ENCODE data around the gene FHIT. TPM values are rescaled to one million over a fixed set of nuclear protein-coding genes. Genes with fewer than 3 reads are reported as not detected.

The FHIT gene
- total and polyA plus RNA-seq, 11 donors: 4.2 to 26.8 (median 16.5) TPM

- no peak for DNase-seq
- WGBS, 4 donors: 76 to 86% (median 81%) methylated on average over 4 of the region's 4 CpGs
- ATAC-seq: no peak
- no peaks in the 10 kb centered on the region for H3K9me3 ChIP-seq
- no peak for TF ChIP-seq POLR2A (IDR thresholded peaks at IDR 0.05)
- no peak for TF ChIP-seq CTCF (IDR thresholded peaks at IDR 0.05)
- no peaks in the 10 kb centered on the region for H3K36me3 ChIP-seq
- peaks cover 0 to 3% (median 0%) of the 10 kb centered on the region in 12 donors for H3K4me1 ChIP-seq
- H3K27ac ChIP-seq: peak overlapping the region in 1 of 12 donors; percentile 10
- no peaks in the 10 kb centered on the region for H3K27me3 ChIP-seq
- intact Hi-C loops (cut with DNase I): no loop called here
- H3K4me3 ChIP-seq: no peak overlapping the region
Measured at GRCh38 chr3:60160111-60160821, 1091.0 kb downstream of the FHIT start.

GRCh38 chr3:60158035-60158434 lies 1093.2 kb downstream of the FHIT start:
- H3K4me3 ChIP-seq: no peak overlapping the region
- DNase-seq: no peak
- no peak overlapping the region for H3K27ac ChIP-seq
- WGBS, 4 donors: 94 to 100% (median 100%) methylated on average over 2 of the region's 2 CpGs
- no peaks in the 10 kb centered on the region for H3K27me3 ChIP-seq
- H3K36me3 ChIP-seq: no peaks in the 10 kb centered on the region
- ATAC-seq: no peak
- peaks cover 0 to 4% (median 0%) of the 10 kb centered on the region in 12 donors for H3K4me1 ChIP-seq
- intact Hi-C loops (cut with DNase I): no loop called here
- no peaks in the 10 kb centered on the region for H3K9me3 ChIP-seq
- no peak for TF ChIP-seq POLR2A (IDR thresholded peaks at IDR 0.05)
- no peak for TF ChIP-seq CTCF (IDR thresholded peaks at IDR 0.05)

- Histone ChIP-seq H3K4me3 (no peak overlapping the region), H3K27me3 (no peaks in the 10 kb centered on the region), H3K27ac (no peak overlapping the region), H3K4me1 (peaks cover 0 to 4% (median 0%) of the 10 kb centered on the region in 12 donors), H3K36me3 (no peaks in the 10 kb centered on the region), H3K9me3 (no peaks in the 10 kb centered on the region)
- ATAC-seq (no peak), DNase-seq (no peak)
- intact Hi-C loops (cut with DNase I): no loop called here
- TF ChIP-seq CTCF (IDR thresholded peaks at IDR 0.05) (no peak), POLR2A (IDR thresholded peaks at IDR 0.05) (no peak)
- WGBS, 4 donors: 80 to 87% (median 83%) methylated on average over 4 of the region's 4 CpGs
Measured at GRCh38 chr3:60154011-60154410, 1097.2 kb downstream of the FHIT start.

GRCh38 chr3:60153221-60153999 lies 1097.8 kb downstream of the FHIT start:
- intact Hi-C loops (cut with DNase I): no loop called here
- Histone ChIP-seq H3K4me3 (no peak overlapping the region), H3K4me1 (peaks cover 0 to 4% (median 0%) of the 10 kb centered on the region in 12 donors), H3K27ac (no peak overlapping the region), H3K36me3 (no peaks in the 10 kb centered on the region), H3K9me3 (no peaks in the 10 kb centered on the region), H3K27me3 (no peaks in the 10 kb centered on the region)
- DNase-seq (no peak), ATAC-seq (no peak)
- TF ChIP-seq POLR2A (IDR thresholded peaks at IDR 0.05) (no peak), CTCF (IDR thresholded peaks at IDR 0.05) (no peak)
- 76 to 86% (median 82%) methylated on average over 4 of the region's 4 CpGs for WGBS, 4 donors
